Measurements from ENCODE around the gene ATP5F1E.

DNA sequence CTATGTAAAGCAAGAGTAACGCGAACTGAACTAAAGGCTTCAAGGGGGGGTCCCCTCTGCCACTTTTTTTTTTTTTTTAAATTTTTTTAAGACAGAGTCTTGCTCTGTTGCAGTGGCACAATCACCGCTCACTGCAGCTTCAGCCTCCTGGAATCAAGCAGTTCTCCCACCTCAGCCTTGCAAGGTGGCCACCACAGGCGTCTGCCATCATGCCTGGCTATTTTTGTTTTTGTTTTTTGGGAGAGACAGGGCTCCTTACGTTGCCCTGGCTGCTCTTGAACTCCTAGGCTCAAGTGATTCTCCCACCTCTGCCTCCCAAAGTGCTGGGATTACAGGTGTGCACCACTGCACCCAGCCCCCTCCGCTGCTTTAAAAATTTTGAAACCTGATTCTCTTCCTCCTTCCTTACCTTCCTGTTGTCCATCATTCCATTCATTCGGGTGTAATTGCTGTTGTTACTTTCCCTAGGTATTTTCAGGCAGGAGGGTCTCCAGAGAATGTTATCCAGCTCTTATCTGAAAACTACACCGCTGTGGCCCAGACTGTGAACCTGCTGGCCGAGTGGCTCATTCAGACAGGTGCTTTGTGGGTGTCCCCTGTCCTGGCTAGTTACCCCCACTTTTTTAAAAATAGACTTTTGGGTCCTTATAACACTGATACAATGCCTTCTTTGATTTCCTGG, 45.7 kb downstream of the ATP5F1E start:
- TF ChIP-seq, protein P1, sequence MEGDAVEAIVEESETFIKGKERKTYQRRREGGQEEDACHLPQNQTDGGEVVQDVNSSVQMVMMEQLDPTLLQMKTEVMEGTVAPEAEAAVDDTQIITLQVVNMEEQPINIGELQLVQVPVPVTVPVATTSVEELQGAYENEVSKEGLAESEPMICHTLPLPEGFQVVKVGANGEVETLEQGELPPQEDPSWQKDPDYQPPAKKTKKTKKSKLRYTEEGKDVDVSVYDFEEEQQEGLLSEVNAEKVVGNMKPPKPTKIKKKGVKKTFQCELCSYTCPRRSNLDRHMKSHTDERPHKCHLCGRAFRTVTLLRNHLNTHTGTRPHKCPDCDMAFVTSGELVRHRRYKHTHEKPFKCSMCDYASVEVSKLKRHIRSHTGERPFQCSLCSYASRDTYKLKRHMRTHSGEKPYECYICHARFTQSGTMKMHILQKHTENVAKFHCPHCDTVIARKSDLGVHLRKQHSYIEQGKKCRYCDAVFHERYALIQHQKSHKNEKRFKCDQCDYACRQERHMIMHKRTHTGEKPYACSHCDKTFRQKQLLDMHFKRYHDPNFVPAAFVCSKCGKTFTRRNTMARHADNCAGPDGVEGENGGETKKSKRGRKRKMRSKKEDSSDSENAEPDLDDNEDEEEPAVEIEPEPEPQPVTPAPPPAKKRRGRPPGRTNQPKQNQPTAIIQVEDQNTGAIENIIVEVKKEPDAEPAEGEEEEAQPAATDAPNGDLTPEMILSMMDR (IDR thresholded peaks at IDR 0.05), result no peak
- no peak for TF ChIP-seq POLR2A (IDR thresholded peaks at IDR 0.05)
